Spleen (tissue), 7 donors: ENCODE results near the gene PLPP3.

Experiments used
- POLR2A ChIP-seq, 3 donors: fragments of 450-650 bp; IDR thresholded peaks; one replicate each; pipeline ENCODE4 v1.5.1; 2017; ENCODE audit warnings: antibody characterized with exemption in 3 of 3, mild to moderate bottlenecking in 1 of 3
- POLR2AphosphoS5 ChIP-seq, 3 donors: sonication (generic); formaldehyde crosslinking; IDR thresholded peaks; one replicate each; pipeline ENCODE4 v1.5.1; 2017; ENCODE audit warnings: antibody characterized with exemption in 3 of 3
- TF ChIP-seq, protein P1 (sequence below), 11 experiments: fragments of 200-600 bp in 7 of 11; fragments of 450-650 bp in 4 of 11; sonication (generic) in 4 of 11; IDR thresholded peaks in 8 of 11; conservative IDR thresholded peaks in 3 of 11; 1 replicate in 7 of 11; 2 replicates in 4 of 11; pipeline versions ENCODE4 v1.4.0 to v1.8.0; 2016 to 2021; ENCODE audit warnings: antibody characterized with exemption in 11 of 11, inconsistent platforms in 4 of 11, mild to moderate bottlenecking in 1 of 11
- donor health status: DM: no; HTN: no; CAD: no; lungs with moderate emphysema.
- donor health status: DM: no; HTN: no; CAD: no.
- donor health status: DM: no; HTN: no; CAD: no.

- TF ChIP-seq POLR2AphosphoS5 (IDR thresholded peaks at IDR 0.05) (no peak), POLR2A (IDR thresholded peaks at IDR 0.05) (no peak)
- TF ChIP-seq, protein P1, sequence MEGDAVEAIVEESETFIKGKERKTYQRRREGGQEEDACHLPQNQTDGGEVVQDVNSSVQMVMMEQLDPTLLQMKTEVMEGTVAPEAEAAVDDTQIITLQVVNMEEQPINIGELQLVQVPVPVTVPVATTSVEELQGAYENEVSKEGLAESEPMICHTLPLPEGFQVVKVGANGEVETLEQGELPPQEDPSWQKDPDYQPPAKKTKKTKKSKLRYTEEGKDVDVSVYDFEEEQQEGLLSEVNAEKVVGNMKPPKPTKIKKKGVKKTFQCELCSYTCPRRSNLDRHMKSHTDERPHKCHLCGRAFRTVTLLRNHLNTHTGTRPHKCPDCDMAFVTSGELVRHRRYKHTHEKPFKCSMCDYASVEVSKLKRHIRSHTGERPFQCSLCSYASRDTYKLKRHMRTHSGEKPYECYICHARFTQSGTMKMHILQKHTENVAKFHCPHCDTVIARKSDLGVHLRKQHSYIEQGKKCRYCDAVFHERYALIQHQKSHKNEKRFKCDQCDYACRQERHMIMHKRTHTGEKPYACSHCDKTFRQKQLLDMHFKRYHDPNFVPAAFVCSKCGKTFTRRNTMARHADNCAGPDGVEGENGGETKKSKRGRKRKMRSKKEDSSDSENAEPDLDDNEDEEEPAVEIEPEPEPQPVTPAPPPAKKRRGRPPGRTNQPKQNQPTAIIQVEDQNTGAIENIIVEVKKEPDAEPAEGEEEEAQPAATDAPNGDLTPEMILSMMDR (IDR thresholded peaks at IDR 0.05 in 8 of 11, conservative IDR thresholded peaks at IDR 0.05 in 3 of 11) = no peak
These were observed 125.8 kb downstream of the PLPP3 start for GRCh38 chr1:56453417-56454078.
